Right cardiac atrium (tissue), 5 donors: ENCODE data around the gene LSG1. TPM values are rescaled to one million over a fixed set of nuclear protein-coding genes. Genes with fewer than 3 reads are reported as not detected.
A peak's percentile ranks its signal among the peaks of the same experiment; 100 is the strongest.

Experiments used
- ATAC-seq, 2 donors: fragments of 200-7000 bp; cut with Tn5 transposase; one replicate each; pipeline versions ENCODE4 v1.8.0 to v1.9.1; 2020; ENCODE audit warnings: moderate library complexity in 2 of 2, mild to moderate bottlenecking in 1 of 2
- DNase-seq, 3 donors: peaks; one replicate each; pipeline ENCODE4 v3.0.0-alpha.2; 2020
- H3K27ac ChIP-seq: one replicate; pipeline ENCODE4 v1.5.1; 2013; ENCODE audit warnings: mild to moderate bottlenecking, low read length, control low read depth, moderate library complexity
- H3K27me3 ChIP-seq: one replicate; pipeline ENCODE4 v1.6.1; 2013; ENCODE audit not compliant: control insufficient read depth, insufficient read depth
- H3K4me1 ChIP-seq: one replicate; pipeline ENCODE4 v1.6.1; 2013; ENCODE audit warnings: low read length; ENCODE audit not compliant: control insufficient read depth, insufficient read depth
- H3K4me3 ChIP-seq: one replicate; pipeline ENCODE4 v1.5.1; 2013; ENCODE audit warnings: low read length, control low read depth
- H3K9me3 ChIP-seq: one replicate; pipeline ENCODE4 v1.6.1; 2013; ENCODE audit warnings: low read length; ENCODE audit not compliant: control insufficient read depth
- WGBS: extraction: QIAGEN DNeasy Blood & Tissue Kit; methylation state at CpG from one replicate; pipeline ENCODE4 v1.1.7; 2013; 5-methylcytosine and 5-hydroxymethylcytosine counted together
- intact Hi-C, 4 donors: fragments of 100-400 bp; cut with DNase I; formaldehyde crosslinking; loops; one replicate each; pipeline versions ENCODE4 v1.11.0 to v1.14.0; 2022 to 2023
- polyA plus RNA-seq: library from polyadenylated mRNA; stranded (reverse); fragments of 200-250 nt; gene quantifications from one replicate; pipeline ENCODE4 v1.2.3, GENCODE V29; 2013
- total RNA-seq, 4 donors: library from RNA; stranded (reverse); fragmentation: NEBNext Ultra II Directional; extraction: Animal tissue kit (Norgen Biotek cat#: 25700); gene quantifications; one replicate each; pipeline ENCODE4 v1.2.1, GENCODE V29; 2021
- donor health status: healthy with polysubstance abuse.
- donor health status: DM: no; HTN: yes; CAD: no.
- donor health status: DM: no; HTN: no; CAD: no.
- donor health status: DM: no; HTN: yes; CAD: no; lungs with severe emphysema.
- donor health status: DM: yes; HTN: yes; CAD: no.

Gene LSG1
- total and polyA plus RNA-seq, 5 donors = 12.1 to 23.4 (median 17.7) TPM

DNA sequence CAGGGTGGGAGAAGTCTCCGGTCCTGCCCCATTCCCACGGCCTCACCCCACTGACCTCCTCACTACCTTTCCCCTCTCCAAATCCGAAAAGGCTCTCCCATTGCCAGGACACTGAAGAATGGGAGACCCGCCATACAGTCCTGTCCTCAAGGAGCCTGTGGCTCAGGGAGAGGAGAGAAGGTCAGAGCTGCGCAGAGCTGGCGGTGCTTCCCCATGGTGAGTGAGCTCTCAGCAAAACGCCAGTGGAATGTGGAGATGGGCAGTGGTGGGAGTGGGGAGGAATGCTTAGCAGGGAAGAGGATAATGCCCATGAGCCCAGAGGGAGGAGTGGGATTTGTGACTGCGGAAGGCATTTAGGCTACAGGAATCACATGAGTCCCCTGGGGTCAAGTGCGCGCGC lies 33.8 kb upstream of the LSG1 start:
- 70% methylated on average over 11 of the region's 11 CpGs for WGBS
- no peak overlapping the region for H3K4me3 ChIP-seq
- DNase-seq (no peak), ATAC-seq (peak; percentile 16)
- H3K9me3 ChIP-seq = no peaks in the 10 kb centered on the region
- no peaks in the 10 kb centered on the region for H3K4me1 ChIP-seq
- intact Hi-C loops = no loop called here
- H3K27ac ChIP-seq = no peak overlapping the region
- no peaks in the 10 kb centered on the region for H3K27me3 ChIP-seq

DNA sequence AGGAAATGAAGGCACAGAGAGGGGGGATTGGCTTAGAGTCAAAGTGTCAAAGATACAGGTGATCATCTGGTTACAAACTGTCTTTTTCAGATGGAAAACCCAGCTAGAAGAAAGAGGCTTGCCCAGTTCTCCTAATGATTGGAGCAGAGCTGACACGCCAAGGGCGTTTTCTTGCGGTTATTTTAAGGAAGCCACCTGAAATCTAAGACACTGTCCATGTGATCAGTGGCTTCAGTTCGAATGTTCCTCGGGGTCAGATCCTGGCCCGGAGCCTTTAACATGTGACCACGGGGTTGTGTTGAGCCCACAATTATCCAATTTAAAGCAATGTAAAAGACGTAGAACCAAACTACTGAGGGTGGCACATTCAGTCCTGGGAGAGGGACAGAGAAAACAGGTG lies 33.2 kb upstream of the LSG1 start:
- no peak overlapping the region for H3K4me3 ChIP-seq
- no peak for ATAC-seq

DNA sequence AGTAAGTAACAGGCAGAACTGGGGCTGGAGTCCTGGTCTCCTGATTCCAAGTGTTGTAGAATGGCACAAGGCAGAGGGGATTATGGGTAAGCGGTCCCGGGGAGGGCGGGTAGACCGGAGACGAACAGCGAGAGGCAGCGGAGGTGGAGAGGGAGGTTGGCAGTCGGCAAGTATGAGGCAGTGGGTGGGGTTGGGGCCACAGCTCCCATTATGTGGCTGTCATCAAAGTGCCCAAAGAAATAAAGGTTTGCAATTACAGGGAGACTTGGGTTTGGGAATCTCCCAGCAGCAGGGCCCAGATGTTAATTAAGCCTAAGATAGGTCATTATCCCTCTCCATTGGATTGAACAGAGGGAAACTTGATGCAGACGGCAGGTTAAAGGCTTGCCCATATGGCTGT lies 30.6 kb upstream of the LSG1 start:
- no peak for DNase-seq
- H3K9me3 ChIP-seq = no peaks in the 10 kb centered on the region
- H3K27me3 ChIP-seq = no peaks in the 10 kb centered on the region
- intact Hi-C loops = no loop called here
- H3K27ac ChIP-seq = no peak overlapping the region
- H3K4me1 ChIP-seq = no peaks in the 10 kb centered on the region
- no peak overlapping the region for H3K4me3 ChIP-seq
- 96% methylated on average over 9 of the region's 9 CpGs for WGBS
- ATAC-seq = no peak

More for the DNA sequence above, 33.2 kb upstream of the LSG1 start:
- H3K9me3 ChIP-seq = no peaks in the 10 kb centered on the region
- no peaks in the 10 kb centered on the region for H3K27me3 ChIP-seq
- no peak overlapping the region for H3K27ac ChIP-seq
- DNase-seq = no peak
- H3K4me1 ChIP-seq = no peaks in the 10 kb centered on the region
- intact Hi-C loops = no loop called here
- 92% methylated on average over 8 of the region's 8 CpGs for WGBS

DNA sequence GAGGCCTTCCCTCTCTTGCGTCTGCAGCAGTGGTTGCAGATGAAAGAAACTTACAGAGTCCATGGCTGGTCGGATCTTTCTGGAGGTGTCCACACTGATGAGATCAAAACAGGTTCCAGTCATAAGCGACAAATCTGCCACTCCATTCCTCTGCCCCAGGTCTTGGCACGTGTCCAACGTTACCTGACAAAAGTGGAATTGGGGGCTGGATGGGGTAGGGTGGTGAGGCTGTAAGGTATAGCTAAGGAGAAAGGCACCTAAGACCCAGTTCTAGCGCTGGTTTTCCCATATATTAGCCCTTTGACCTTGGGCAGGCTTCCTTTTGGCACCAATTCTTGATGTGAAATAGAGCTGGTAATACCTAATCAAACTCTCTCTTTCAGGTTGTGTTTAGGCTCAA lies 24.7 kb upstream of the LSG1 start:
- no peak overlapping the region for H3K27ac ChIP-seq
- no peak for ATAC-seq
- 91% methylated on average over 6 of the region's 6 CpGs for WGBS
- H3K9me3 ChIP-seq = no peaks in the 10 kb centered on the region
- intact Hi-C loops = no loop called here
- H3K4me3 ChIP-seq = no peak overlapping the region
- H3K27me3 ChIP-seq = no peaks in the 10 kb centered on the region
- no peaks in the 10 kb centered on the region for H3K4me1 ChIP-seq
- DNase-seq = no peak

DNA sequence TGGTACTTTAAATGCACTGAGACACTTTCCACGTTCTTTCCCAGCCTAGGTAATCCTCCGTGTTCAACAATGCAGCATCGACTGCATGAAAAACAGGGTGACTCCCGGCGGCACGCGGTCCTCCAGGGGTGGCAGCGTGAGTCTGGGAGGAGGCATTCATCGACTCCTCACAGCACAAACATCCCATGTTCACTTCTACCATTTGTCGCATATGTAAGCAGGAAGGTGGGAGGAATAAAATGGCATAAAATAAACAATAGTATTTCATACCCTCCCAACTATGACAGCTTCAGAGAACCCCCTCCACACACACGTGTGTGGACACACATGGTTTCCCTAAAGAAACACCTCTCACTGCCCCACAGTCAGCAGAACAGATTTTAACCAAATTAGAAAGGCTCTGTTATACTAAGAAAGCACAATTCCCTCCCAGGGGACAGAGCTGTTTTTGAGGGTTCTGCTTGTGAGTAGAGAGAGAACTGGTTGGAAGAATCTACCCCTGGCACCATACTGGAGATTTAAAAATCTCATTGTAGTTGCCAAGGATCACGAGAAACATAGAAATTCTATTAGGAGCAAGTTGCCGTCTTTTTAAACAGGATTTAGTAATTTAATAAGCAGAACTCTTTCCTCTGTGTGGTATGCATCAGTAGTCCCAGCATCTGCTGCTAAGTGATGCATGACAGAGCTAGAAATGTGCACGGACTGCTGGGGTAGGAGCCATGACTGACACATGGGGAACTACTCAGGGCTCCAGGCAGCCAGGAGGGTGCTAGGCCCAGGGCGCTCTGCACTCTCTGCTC lies 19.7 kb upstream of the LSG1 start:
- WGBS = 60% methylated on average over 15 of the region's 15 CpGs
- intact Hi-C loops = no loop called here
- no peak overlapping the region for H3K4me3 ChIP-seq
- no peak overlapping the region for H3K27ac ChIP-seq
- DNase-seq (no peak), ATAC-seq (no peak)
- no peaks in the 10 kb centered on the region for H3K4me1 ChIP-seq
- H3K27me3 ChIP-seq = no peaks in the 10 kb centered on the region
- H3K9me3 ChIP-seq = no peaks in the 10 kb centered on the region

DNA sequence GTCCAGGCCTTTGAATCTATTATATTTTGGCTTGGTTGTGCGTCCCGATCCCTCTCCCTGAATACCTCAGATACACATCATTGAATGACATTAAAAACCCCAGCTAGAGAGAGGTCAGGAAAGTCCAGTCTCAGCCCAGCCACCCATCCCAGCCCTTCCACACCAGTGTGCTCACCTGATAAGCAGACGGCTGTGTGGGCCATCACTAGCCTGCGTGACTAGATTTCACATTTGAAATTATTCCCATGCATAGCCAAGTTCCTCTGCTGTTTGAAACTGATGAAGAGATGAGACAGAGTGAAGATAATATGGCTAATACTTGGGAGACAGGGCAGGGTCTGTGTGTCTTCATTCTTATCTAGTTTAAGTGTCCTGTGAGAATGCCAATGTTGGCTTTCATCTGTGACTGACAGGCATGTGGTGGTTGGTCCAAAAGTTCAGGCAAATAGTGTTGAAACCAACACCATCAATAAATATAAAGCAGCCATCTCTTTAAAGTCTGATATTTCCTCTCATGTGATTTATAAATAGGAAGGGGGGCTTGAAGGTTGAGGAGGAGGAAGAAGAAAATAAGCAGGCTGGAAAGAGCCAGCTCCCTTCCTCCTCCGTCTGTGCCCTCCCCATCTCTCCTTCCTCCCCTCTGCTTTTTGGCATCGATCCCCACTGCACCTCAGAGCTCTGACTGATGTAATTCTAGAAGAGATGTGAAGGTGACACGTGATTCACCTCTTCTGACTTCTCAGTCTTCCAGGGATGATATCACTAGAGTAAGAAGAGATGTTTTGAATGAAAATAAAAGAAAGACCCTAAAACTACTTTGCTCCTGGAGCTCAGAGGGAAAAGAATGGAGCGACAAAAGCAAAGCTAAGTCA lies 18.7 kb upstream of the LSG1 start:
- ATAC-seq = no peak

DNA sequence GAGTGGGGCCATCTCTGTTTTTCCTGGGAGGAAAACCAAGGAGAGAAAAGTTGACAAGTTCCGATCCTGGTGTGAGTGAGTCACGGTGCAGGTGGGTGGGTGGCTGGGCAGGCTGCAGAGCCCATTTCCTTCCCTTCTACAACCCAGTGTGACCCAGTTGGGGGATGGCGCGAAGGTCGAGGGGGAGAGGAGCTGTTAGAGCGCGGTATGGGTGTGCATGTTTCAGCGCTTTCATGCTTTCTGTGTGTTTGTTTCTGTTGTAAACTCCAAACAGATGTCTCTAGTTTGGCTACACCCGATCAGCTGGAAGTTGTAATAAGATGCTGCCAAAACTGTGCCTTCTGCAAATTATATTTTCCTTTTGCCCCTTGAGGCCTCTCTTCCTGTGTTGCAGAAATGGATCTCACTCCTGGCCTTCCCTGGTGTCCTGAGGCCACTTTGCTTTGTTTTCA lies 17.5 kb upstream of the LSG1 start:
- Histone ChIP-seq H3K27ac (no peak overlapping the region), H3K27me3 (no peaks in the 10 kb centered on the region), H3K4me3 (no peak overlapping the region), H3K4me1 (no peaks in the 10 kb centered on the region), H3K9me3 (no peaks in the 10 kb centered on the region)
- DNase-seq = no peak
- intact Hi-C loops = loop anchor here in 3 of 4 donors (5.0 to 10.0 kb wide), 5 partner anchors 85 to 573 kb away; no protein-coding TSS in a partner anchor
- ATAC-seq = no peak
- WGBS = 46% methylated on average over 9 of the region's 9 CpGs

More for the DNA sequence above, 18.7 kb upstream of the LSG1 start:
- intact Hi-C loops = no loop called here
- Histone ChIP-seq H3K9me3 (no peaks in the 10 kb centered on the region), H3K4me1 (no peaks in the 10 kb centered on the region), H3K27ac (no peak overlapping the region), H3K27me3 (no peaks in the 10 kb centered on the region), H3K4me3 (no peak overlapping the region)
- WGBS = 47% methylated on average over 8 of the region's 8 CpGs
- no peak for DNase-seq

DNA sequence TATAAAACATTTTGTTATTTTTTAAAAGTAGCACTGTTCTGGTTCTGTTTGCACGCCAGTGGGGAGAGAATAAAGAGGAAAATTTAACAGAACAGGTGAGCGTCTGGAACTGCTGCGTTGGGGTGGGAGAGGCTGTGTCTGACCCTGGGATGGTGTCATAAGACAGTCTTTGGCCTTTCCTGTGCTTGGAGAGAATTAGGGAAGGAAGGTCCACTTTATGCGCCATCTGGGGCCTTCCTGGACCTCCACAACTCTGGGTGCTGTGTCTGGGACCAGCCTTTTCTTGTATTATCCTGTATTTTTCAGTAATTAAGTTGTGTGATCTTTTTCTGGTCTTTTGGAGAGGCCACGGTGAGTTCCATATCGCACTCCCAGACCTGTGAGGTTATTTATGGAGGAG lies 17.0 kb upstream of the LSG1 start:
- ATAC-seq = no peak
- 63% methylated on average over 6 of the region's 6 CpGs for WGBS
- no peak for DNase-seq
- no peak overlapping the region for H3K4me3 ChIP-seq
- H3K27me3 ChIP-seq = no peaks in the 10 kb centered on the region
- intact Hi-C loops = loop anchor here in 3 of 4 donors (5.0 to 10.0 kb wide), 5 partner anchors 86 to 573 kb away; no protein-coding TSS in a partner anchor
- H3K4me1 ChIP-seq = no peaks in the 10 kb centered on the region
- no peaks in the 10 kb centered on the region for H3K9me3 ChIP-seq
- H3K27ac ChIP-seq = peak overlapping the region; percentile 25

DNA sequence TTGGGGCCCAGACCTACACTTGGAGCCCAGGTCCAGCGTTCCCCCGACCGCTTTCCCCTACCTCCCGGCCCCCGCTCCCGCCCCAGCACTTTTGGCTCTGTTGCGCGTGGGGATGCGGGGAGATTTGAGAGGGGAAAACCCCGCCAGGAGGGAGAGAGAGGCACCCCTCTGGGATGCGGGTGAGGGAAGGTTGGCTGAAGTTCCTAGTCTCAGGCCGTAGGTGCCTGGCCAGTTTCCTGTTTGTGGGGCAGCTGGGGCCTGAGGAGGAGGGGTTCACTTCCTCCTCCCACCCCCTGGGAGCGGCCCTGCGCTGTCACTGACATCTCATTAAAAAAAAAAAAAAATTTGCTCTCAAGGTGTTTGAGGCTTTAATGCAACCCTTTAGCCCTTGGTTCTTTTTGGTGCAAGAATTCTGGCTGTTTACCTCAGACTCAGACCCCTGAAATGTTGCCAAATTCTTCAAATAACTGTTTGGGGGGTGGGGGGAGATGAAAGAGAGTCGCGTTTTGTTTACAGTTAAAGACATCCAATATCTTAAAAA lies 16.3 kb upstream of the LSG1 start:
- intact Hi-C loops = loop anchor here in 3 of 4 donors (5.0 to 10.0 kb wide), 5 partner anchors 87 to 574 kb away; no protein-coding TSS in a partner anchor
- H3K4me3 ChIP-seq = peak overlapping the region; percentile 73
- peak overlapping the region; percentile 49 for H3K27ac ChIP-seq
- H3K4me1 ChIP-seq = no peaks in the 10 kb centered on the region
- 31% methylated on average over 16 of the region's 16 CpGs for WGBS
- H3K9me3 ChIP-seq = no peaks in the 10 kb centered on the region
- peak; percentile 15 to 29 for ATAC-seq
- no peaks in the 10 kb centered on the region for H3K27me3 ChIP-seq
- DNase-seq = peak; percentile 37 to 77 (median 74)

DNA sequence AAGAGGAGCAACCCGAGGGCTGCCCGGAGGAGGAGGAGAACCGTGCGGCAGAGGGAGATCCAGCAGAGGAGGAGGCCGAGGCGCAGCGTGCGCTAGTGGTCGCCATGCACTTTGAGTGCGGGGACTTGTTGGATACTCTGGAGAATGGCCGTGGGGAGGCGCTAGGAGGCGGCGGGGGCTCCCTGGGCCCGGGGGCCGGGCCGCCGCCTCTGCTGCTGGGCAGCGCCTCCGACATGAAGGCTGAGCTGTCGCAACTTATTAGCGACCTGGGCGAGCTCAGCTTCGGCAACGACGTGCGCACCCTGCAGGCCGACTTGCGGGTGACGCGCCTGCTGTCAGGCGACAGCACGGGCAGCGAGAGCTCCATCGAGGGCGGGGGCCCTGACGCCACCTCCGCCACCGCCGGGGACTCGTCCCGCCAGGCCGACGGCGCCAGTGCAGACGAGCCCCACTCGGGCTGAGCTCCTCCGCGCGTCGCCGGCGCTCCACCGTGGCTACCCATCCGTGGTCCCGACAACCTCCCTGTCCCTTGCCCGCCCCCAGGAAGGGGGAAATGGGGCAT lies 15.7 kb upstream of the LSG1 start:
- intact Hi-C loops = loop anchor here in 3 of 4 donors (5.0 to 10.0 kb wide), 5 partner anchors 87 to 575 kb away; no protein-coding TSS in a partner anchor
- Histone ChIP-seq H3K4me1 (no peaks in the 10 kb centered on the region), H3K9me3 (no peaks in the 10 kb centered on the region), H3K27ac (peak overlapping the region; percentile 49), H3K27me3 (no peaks in the 10 kb centered on the region), H3K4me3 (peak overlapping the region; percentile 73)
- WGBS = 3% methylated on average over 57 of the region's 57 CpGs
- DNase-seq (peak; percentile 86 to 91 (median 90)), ATAC-seq (peak; percentile 53 to 71)
